Superior temporal gyrus (tissue), 1 donor: Measurements from ENCODE around the gene CC2D2A.
"Not testable (repeated sequence)": the region's sequence is repeated elsewhere in the genome, so short reads cannot be mapped to it uniquely, and the experiment has no call there.

Experiments used
- DNase-seq: peaks from one replicate; pipeline ENCODE4 v3.0.0-alpha.2; 2016; ENCODE audit errors: extremely low spot score

Gene CC2D2A

DNA sequence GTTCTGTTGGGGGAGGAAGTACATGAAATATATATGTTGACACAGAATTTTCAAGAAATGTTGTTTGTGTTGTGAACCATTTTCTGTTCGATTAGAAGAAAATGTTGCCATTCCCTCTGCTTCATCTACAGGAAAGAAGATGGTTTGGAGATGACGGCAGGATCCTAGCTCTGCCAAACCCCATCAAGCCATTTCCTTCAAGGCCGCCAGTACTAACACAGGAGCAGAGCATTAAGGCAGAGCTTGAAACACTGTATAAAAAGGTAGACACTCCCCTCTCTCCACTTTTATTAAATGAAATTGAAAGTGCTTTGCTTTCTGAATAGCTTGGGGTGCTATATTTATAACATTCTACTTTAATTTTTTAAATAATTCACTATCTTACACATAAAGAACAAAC is 46.8 kb downstream of the CC2D2A start:
- no peak for DNase-seq

DNA sequence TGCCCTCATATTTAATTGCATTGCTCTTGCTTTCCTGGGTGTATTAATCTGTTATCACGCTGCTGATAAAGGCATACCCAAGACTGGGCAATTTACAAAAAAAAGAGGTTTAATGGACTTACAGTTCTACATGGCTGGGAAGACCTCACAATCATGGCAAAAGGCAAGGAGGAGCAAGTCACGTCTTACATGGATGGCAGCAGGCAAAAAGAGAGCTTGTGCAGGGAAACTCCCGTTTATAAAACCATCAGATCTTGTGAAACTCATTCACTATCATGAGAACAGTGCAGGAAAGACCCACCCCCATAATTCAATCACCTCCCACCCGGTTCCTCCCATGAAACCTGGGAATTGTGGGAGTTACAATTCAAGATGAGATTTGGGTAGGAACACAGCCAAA is 48.0 kb downstream of the CC2D2A start:
- not testable (repeated sequence) for DNase-seq

DNA sequence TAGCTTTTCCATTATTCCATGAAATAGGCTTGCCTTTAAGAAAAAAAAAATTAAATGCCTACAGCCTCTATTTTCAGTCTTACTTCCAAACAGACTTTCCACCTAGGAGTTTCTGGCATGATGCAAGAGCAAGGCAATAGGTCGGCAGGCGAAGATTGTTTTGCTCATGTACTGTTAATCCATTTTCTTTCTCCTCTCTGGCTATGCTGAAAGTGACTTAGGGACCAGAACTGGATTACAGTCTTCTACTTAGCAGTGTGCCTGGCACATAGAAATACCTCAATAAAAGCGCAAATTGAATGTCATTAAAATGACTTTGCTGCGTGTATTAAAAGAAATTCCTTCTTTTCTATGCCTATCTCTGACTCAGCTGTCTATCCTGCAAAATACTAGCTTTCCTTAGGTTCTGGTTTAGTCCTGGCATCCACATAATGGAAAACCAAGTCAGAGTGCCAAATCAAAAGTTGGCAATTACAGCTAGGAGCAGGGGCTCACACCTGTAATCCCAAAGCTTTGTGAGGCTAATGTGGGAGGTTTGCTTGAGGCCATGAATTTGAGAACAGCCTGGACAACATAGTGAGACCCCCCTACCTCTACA is 51.9 kb downstream of the CC2D2A start:
- DNase-seq, result no peak

DNA sequence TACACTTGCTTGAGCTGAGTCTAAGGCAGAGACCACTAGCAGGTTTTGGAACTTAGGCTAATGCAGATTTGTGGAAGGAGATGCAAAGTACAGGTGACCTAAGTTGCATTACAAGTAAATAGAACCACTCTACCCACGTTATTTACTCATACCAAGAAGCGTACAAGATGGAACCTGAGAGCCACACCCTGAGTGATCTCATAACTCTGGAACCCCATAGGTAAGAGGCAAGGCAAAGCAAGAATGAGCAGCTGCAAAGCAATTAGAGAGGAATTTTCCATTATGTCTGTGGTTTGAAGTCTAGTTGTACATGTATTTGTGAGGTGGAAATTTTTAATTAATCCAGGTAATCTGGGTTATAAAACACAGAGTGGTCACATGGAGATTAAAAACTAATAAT is 55.4 kb downstream of the CC2D2A start:
- DNase-seq, result no peak

DNA sequence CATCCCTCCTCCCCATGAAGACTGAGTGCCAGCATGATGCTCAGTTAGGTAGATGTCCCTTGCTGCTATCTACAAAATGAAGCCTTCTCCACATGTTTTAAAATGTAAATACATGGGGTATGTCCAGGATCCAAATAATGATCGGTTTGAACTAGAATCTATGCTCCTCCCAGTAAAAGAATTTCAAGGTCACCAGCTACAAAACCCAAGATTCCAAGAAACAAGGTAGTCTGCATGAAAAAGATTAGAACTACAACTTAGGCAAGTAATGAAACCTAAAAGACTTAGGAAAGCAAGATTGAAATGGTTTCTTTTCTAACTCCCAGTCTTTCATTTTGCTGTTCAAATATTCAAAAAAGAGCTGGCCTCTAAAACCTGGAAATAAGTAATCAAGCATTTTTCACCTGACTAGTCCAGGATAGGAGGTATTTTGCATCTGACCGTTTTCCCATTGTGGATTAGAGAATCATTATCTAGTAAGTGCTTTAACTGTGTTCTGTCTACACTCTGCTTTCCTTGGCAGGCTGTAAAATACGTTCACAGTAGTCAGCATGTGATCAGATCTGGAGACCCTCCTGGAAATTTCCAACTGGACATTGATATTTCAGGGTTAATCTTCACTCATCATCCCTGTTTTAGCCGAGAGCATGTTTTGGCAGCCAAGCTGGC is 57.4 kb downstream of the CC2D2A start:
- DNase-seq, result no peak

DNA sequence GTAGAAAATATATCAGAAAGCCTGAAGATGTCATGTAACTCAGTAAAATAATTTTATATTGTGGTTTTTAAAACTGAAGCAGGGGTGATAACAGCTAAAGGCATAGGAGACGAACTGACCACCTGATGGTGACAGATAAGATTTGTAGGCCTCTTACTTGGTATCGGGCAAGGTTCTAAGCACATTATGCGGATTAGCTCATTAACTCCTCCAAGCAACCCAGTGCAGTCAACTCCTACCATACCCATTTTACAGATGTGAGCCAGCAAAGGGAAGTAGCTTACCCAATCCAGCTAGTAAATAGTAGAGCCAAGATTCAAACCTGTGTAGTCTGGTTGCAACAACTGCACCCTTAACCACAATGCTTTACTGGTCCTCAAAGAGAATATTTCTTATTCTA is 62.1 kb downstream of the CC2D2A start:
- DNase-seq, result no peak

DNA sequence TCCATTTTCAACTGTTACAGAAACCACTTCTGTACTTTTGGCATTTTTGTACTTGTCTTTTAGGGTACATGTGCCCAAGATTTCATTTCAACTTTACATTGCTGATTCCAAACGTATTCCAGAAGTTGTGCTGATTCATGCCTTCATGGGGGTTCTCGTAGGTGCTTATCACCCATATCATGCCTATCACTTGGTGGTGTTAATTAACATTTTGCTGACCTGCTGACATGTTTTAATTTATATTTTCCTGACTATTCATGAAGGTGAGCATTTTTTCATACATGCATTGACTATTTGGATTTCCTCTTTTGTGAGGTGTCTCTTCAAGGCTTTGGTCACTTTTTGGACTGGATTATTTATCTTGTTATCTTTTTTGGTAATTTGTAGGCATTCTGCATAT is 64.1 kb downstream of the CC2D2A start:
- DNase-seq, result no peak

DNA sequence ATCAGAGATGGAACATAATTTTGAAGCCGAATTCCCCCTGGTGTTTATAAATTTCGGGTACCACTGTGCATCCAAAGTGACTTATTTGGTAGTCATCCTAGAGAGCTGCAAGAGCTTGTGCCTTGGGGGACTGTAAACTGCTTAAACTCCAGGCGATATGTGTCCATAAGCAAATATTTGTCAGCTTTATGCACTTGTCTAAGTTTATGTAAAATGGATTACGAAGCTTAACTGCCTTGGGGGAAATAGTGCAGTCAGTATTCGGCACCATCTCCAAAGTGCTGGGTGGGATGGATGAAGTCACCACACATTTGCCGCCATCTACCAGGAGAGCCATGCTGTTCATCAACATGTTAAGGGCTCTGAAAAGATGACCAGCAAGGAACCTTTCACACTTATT is 65.9 kb downstream of the CC2D2A start:
- no peak for DNase-seq

DNA sequence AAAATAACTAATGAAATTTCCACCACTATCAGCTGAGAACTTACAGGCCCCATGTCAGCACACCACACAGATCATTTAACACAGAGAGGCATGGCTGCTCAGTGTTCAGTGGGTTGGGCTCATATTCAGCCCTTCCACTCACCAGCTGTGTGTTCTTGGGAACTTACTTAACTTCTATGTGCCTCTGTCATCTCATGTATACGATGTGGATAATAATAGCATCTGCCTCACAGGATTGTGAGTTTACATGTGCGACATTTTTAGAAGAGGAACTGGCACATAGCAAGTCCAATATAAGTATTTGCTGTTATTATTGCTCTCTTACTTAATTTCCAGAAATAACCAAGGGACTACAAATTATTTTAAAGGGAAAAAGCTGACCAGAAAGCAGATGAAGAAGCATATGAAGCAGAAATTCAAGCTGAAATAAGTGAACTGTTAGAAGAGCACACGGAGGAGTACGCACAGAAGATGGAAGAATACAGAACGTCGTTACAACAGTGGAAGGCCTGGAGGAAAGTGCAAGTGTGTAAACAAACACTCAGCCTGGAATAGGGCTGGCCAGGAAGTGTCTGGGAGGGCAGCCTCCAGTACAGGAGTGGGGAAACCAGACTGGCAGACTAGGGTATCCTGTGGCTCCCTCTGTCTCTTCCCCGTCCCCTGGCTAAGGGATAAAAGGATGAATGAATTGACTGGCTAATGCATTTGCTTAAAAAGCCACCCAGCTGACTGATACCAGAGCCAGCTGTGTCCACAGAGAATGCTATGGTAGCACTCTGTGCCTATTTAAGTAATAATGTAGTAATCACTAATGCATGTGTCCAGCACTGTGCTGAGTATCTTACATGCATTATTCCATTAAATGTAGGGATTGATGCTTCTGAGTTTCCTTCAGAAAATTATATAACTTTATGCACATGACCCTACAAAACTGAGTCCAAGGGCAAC is 67.1 kb downstream of the CC2D2A start:
- DNase-seq, result no peak

DNA sequence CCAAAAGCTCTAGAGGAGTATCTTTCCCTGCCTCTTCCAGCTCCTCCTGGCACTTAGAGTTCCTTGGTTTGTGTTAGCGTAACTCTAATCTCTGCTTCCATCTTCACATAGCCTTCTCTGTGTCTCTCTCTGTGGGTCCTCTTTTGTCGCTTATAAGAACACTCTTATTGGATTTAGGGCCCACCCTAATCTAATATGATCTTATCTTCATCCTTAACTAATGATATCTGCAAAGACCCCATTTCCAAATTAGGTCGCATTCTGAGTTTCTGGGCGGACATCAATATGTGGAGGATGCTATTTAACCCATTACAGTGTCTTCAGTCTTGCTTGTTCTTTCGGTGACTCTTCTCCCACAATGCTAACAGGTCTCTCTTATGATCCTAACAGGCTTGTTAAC is 72.3 kb downstream of the CC2D2A start:
- no peak for DNase-seq

DNA sequence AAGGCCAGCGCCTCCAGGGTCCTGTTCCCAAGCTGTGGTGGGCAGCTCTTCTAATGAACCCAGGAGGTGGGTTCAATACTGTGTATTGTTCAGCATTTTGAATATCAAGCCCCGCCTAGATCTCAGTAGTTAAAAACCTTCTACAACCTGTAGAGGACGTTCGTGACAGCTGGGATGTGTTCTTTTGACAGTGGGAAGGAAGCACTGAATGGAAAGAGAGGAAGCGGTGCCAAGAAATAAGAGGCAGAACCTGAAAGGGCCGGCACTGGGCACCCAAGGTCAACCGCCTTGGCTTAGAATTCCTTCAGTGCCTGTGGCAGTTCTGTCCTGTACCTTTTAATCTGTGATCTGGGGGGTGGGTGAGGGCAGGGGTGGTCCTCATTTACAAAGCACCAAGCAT is 73.1 kb downstream of the CC2D2A start:
- no peak for DNase-seq

DNA sequence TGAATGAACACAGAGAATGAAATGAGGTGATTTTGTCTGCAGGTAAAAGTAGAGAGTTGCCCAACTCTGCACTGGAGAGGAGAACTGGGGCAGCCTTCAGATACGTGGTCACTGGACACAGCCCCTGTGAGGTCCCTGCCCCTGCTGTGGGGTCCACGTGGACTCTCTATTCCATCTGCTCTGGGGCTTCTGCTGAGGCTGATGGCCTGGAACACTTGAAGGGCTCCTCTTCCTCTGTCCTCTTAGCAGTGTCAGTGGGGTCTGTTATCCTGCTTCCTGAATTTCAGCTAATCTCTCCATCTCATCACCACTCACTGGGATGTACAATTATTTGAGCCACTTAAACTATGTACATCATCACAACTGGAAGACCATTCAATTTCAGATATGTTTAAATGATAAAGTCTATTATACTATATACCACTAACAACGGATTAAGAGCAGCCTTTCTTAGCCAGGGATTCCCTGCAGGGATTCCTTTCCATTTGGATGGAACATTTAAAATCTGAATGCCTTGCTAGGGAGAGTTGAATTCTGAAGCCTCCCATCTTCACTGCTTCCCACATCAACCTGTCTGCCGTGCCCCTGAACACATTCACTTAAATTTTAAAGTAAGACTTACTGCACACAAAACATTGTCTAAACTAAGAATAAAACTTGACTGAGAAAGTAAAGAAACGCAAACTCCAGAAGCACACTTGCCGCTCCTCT is 74.0 kb downstream of the CC2D2A start:
- no peak for DNase-seq

DNA sequence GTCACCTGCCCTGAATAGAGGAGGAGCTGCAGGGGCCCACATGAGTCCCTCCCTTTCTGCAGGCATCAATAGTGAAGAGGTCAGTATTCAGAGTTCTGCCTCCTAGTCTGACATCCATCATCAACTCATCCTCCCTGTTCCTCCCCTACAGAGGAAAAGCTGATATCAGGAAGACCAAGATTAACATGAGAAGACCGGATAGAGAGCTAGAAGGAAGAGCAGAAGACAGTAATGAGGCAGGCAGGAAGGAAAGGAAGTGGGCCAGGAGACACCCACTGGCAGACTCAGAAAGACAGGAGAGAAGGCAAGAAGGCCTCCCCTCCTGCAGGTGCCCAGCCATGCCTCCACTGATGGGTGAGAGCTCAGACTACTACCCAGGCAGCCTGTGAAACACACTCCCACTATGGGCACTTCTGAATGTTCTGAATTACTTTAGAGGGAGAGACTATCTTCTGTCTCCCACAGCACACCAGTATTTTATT is 74.6 kb downstream of the CC2D2A start:
- no peak for DNase-seq

DNA sequence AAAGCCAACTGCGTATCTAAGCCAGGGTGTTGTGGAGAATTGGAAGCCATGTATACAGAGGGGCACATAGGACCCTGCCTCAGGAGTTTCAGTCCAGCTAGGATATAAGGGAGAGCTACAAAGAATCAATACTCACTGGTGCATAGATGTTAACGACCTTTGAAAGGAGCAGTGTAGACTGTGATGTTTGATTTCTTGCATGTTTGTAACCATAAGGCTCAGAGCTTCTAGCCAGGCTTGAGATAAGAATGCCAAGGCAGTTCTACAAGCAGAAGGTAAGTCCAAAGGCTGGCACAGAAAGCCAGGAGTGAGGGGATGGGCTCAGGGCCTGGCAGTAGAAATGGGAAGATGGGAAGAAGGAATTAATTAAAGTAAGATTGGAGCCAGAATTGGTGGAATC is 75.7 kb downstream of the CC2D2A start:
- DNase-seq, result no peak

DNA sequence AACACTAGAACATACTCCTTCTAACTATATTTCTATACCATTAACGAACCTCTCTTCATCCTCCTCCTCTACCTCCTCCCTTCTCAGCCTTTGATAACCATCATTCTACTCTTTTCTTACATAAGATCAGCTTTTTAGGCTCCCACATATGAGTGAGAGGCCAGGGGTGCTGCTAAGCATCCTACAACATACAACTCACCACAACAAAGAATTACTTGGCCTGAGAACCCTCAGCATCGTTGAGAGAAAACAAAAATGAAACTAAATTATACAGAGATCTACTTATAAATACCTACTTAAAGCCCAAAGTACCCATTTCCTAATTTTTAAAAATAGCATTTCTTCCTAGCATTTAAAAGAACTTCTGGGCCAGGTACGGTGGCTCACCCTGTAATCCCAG is 77.7 kb downstream of the CC2D2A start:
- DNase-seq, result no peak

DNA sequence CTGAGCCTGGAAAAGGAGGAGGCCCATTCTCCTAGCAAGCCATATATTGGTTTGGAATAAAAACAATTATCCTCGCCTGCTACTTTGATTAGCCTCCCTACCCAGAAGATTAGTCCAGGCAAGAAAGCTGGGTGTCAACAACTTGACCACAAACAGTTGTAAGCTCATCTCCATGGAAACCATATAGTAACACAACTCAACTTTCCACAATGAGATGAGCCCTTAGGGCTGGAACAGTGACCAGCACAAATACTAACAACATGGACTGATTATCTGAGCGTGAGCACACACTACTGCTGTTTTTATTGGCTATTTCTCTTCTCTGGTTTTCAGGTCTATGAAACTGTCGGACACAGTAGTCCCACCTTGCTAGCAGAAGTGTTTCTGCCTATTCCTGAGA is 80.8 kb downstream of the CC2D2A start:
- no peak for DNase-seq

DNA sequence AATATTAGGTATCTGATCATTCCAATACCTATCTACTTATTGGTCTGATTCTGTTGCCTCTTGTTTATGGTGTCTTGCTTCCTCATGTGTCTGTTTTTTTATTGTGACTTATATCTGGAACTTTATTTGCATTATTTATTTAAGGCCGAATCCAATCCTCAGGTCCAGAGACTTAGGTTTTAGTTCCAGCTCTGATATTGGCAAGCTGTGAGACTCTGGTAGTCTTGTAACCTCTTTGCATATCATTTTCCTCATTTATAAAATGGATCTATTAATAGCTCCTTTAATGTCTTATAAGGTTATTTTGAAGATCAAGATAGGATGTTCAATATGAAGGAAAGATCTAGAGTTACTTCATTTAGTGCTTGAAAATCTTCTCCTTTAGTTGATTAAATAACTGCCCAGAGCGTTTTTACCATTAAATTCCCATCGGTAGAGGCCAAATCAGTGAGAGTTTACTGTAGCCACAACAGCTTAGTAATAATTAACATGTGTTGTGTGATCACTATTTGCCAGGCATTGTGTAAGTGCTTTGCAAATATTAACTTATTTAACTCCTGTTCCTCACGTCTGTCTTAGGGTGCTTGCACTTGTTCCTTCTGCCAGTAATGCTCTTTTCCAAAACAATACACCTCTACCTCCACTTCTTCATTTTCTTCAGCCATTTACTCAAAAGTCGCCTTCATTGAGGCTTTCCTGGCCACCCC is 82.2 kb downstream of the CC2D2A start:
- no peak for DNase-seq

DNA sequence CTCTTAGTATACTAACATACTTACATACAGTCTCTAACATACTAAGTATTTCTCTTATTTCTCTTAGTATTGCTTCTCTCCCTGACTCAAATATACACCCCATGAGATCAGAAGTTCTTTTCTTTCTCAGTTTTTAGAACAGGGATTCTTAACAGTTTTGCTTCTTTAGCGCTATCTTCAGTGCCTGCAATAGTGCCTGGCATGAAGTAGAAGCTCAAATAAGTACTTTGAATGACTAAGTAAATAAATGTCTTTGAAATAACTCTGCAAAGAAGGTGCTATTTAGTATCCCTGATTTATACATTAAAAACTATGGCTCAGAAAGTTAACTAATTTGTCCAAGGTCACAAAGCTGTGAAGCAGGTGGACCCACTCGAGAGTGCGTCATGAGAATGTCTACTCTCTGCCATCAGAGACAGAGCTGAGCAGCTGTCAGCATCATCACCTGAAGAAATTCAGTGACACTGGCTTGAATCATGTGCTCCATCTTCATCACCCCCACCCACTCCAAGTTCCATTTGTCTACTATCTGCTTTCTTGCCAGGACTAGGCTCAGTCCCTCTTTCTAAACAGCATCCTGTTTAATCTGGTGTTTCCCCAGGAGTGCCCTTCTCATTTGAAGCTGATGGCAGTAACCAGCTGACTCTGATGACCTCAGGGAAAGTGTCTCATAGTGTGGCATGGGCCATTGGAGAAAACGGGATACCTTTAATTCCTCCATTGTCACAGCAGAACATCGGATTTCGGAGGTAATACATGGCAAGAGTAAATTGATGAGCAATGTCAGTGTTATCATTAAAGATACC is 83.1 kb downstream of the CC2D2A start:
- no peak for DNase-seq

DNA sequence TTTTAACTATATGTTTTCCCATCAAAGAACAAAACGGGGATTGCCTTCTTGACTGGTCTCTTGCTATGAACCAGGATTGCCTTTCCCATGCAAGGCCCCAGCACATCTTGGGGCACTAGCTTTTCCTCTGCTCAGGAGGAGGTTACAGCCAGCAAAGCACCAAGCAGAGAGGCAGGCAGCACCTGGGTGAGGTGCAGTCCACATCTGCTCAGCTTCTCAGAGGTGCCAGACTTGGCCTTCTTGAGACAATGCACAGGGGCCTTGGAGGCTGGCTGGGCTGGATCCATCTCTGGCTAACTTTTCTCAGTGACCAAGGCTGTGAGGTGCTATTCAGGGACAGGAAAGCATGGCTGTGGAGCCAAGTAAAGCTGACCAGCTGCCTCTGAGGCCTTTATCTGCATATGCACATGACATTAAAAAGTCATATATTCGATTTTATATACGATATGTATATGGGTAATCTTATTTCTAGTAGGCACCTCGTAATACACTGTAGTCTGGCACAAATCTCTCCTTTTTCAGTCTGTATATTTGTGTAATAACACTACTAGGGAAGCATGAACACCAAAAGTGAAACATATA is 86.9 kb downstream of the CC2D2A start:
- DNase-seq, result no peak
